ENCODE measurements around the gene FRMD4A.

The FRMD4A gene

DNA sequence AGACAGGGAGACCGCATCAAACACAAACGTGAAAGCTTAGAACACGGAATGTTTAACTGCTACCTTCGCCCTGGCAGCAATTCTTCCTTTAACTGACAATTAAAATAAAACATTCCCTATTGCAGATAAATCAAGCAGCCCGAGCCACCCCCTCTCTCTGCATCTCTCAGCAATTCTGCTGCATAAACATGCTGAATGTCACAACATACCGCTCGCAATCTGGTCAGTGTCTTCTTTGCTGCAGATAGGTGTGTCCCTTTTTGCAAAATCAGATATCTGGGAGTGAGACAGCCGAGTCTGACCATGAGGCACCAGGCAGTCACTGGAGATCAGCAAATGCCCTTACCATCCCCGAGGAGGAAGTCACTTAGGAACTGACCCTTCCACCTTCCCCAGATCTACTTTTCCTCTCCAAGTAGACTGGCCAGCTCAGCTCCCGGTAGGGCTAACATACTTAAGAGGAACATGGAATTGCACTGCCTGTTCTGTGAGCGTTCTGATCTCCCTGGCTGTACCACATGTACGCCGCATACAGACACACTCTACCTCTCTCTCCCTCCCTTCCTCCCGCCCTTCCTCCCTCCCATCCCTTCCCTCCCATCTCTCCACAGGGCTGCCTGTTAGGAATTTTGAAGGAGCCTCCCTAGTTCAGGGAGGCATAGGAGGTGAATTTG, at the start of gene FRMD4A:
Gene FRMD4A, minus strand, starts transcription at position 537 of the 674 bp plus-strand sequence.
- no peak for DNase-seq (ENCODE audit: low spot score)

DNA sequence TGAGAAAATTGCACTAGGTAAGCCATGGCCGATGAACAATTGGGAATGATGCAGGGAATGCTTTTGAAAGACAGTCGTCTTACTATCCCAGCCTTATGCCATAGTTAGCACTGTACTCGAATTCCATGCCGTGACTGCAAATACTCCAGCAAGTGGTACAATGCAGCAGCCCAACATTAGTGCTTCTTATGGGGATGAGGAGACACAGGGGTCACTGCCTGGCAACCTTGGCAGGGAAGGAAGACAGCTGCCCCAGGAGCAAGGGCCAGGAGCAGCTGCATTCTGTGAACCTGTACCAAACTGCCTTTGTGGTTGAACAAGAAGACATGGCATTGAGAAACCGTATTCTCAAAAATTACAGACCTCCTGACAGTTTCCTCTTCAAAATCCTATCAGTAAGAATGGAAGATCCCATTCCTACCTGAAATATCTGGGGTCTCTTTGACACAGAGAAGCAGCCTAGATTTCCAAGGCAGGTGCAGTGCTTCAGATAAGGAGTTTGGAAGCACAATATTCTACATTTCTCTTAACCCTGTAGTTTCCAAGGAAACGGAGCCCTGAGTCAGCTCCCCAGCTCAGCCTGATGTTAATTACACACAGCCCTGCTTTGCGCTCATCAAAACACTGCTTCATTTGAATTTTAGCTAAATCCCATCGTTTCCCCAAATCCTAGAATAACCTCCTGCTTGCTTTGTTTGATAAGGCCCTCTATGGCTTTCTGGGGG, 49.0 kb upstream of the FRMD4A start:
- no peak for DNase-seq (ENCODE audit: low spot score)

DNA sequence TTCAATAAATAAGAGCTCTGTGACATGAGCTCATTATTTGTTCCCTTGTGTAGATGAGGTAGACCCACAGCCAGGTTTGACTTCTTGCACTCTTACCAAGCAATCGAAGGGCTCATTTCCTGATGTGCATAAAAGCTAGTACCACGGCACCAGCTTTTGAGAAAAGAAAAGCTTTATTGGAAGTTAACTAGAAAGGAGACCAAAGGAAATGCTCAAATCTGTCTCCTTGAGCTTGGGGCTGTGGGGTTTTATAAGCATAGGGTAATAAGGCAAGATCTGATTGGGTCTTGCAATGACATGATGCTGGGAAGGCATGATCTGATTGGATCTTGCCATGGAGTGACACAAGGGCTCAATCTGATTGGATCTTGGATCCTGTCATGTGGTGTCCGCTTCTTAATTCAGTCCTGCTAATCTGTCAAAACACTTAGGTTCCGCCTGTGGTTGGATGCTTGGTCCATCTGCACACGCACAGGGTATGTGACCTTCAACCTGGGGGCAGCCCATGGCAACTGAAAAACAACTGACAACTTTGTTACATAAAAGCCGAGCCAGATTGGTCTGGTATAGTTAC, 47.8 kb upstream of the FRMD4A start:
- DNase-seq (ENCODE audit: low spot score), result no peak

DNA sequence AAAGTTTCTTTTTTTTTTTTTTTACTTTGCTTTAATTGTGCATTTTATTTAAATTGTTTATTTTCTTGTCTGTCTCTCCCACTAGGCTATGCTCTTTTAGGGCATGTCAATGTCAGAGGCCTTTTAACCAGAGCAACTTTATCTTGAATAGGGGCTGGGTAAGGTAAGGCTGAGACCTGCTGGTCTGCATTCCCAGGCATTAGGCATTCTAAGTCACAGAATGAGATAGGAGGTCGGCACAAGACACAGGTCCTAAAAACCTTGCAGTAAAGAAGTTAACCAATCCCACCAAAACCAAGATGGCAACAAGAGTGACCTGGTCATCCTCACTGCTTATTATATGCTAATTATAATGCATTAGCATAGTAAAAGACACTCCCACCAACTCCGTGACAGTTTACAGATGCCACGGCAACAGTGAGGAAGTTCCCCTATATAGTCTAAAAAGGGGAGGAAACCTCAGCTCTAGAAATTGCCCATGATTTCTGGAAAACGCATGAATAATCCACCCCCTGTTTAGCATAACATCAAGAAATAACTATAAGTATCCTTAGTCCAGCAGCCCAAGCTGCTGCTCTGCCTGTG, 47.0 kb upstream of the FRMD4A start:
- DNase-seq (ENCODE audit: low spot score), result no peak

DNA sequence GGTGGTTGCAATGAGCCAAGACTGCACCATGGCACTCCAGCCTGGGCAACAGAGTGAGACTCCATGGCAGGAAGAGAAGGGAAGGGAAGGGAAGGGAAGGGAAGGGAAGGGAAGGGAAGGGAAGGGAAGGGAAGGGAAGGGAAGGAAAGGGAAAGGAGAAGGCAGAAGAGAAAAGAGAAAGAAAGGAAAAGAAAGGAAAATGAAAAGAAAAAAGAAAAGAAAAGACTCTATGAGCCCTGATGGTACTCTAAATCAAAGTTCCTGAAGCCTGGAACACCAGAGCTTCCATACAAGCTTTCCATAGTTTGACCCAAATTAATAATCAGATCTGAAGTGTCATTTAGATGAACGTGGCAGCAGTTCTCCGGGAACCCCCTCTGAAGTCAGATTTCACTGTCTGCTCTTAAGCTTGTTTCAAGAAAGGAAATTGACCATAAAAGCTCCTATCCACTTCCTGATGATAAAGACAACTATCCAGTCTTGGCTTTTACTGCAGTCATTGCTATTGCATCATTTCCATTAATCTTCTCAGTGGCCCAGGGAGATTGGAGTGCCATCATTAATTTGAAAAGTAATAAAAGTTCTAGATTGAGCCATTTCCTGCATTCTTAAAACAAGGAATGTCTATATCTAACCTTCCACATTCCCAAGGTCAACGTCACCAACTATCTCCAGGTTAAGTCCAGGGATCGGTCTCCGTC, 44.2 kb upstream of the FRMD4A start:
- DNase-seq (ENCODE audit: low spot score), result no peak

DNA sequence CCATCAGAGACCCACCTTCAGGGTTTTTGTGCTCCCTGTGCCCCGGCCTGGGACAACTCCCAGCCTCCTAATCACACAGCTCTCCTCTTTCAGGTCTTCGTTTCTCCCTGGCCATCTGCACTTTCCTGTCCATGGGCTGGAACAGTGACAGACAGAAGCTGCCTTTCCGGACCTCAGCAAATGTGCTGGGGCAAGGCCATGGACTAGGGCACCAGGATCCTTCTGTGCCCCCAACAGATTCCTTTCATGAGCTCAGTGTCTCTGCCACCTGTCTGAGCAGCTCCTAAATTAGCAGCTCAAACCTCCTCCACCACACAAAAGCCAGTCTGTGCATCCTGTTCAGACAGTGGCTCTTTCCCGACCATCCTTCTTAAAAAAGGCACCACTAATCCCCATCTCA, 41.9 kb upstream of the FRMD4A start:
- DNase-seq (ENCODE audit: low spot score), result no peak

DNA sequence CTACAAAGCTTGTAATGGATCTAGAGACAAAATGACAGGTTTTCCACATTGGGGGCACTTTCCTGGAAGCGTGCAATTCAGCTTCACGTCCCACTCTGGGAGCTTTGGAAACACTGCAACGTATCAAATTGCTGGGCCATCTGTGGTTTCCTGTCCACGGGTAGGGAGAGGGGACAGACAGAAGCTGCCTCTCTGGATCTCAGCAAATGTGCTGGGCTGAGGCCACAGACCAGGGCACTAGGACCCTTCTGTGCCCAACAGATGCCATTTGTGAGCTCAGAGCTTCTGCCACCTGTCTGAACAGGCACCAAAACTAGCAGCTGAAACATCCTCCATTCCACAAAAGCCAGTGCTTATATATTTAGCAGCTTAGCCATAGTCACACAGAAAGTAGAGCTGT, 40.9 kb upstream of the FRMD4A start:
- no peak for DNase-seq (ENCODE audit: low spot score)

DNA sequence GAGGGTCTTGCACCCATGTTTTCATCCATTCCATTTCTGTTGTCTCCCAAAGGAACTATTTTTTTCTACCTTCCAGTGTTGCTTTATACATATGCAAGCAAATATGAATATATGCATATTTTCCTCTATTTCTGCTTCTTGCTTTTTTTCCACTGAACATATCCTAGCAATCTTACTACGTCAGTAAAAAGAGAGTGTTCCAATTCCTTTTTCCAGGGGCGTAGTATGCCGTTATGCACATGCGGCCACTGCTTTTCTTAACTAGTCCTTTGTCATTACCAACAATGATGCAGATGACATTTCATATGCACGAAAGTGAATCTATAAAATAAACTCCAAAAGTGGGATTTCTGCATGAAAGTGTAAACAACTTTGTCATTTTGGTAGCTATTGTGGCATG, 40.2 kb upstream of the FRMD4A start:
- DNase-seq (ENCODE audit: low spot score), result no peak

DNA sequence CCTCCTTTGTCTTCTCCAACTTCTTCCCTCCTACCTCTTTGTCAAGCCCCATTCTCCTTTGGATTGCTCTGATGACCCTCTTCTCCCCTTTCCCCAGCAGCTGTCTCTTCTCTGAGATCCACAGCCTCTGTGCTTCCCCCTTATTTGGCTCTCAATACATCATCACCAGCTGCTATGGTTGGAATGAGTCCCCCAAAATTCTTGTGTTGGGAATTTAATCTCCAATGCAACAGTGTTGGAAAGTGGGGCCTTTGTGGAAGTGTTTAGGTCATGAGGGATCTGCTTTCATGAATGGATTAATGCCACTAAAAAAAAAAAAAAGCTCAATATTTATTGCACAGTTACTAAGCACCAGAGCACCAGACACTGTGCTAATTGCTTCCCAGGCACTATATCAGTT, 39.2 kb upstream of the FRMD4A start:
- DNase-seq (ENCODE audit: low spot score), result no peak

DNA sequence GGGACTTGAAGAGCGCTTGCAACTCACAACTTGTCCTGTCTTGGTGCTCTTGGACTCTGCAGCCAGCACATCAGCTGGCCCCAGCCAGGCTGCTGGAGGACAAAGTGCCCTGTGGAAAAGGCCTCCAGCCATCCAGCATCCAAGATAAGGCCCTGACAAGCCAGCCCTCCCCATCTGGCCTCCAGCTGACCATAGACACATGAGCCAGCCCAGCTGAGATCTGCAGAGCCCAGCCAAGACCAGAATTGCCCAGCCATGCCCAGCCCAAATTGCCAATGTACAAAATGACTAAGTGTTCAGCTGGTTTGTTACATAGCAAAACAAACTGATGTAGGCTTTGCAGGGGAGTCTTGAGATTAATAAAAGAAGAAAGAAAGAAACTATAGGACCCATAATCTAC, 36.0 kb upstream of the FRMD4A start:
- DNase-seq (ENCODE audit: low spot score), result no peak

DNA sequence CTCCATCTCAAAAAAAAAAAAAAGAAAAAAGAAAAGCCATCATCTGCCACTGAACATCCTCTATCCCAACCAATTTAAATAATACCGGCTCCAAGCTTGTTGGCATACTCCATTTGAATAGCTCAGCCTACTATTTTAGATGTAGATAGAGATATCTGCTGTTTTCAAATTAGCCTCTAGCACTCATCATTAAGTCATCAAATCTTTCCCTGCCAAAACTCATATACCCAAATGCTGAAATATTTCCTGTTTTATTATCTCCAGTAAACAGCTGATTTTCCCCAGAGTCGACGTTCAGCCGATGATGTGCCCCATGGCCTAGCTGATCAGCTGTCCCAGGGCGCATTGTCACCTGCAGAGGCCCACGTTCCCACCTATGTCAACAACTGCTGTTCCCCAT, 34.5 kb upstream of the FRMD4A start:
- DNase-seq (ENCODE audit: low spot score), result no peak

DNA sequence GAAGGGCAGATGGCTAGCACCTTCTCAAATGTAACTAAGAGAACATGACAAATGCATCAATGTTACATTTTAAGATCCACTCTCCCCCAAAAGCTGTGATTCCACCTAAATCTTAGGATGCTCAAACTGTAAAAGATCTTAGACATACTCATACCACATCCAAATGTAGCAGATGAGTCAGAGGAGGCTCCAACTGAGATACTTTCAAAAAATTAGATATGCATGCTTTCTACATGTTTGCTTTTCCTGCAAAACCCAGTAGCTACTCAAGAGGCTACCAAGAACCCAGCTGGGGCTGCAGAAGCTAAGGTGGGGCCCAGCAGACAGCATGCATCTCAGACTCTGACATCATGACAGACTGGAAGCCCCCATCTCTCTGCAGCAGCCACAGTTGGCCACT, 31.4 kb upstream of the FRMD4A start:
- no peak for DNase-seq (ENCODE audit: low spot score)

DNA sequence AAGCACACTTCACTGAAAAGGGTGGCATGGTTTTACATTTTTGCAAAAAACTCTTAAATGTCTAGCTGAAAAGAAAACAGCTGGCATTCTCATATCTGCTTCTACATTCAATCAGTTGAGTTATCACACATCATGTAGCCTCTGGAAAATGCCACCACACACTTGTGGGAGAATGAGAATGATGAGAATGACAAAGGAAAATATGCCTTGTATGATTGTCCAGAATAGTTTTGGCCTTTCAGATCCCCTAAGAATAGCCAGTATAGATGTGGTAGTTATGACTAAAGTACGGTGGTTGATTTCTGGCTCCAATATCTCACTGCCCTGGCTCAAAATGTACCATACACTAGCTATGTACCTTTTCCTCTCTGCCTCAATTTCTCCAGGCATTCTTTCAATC, 30.2 kb upstream of the FRMD4A start:
- no peak for DNase-seq (ENCODE audit: low spot score)

DNA sequence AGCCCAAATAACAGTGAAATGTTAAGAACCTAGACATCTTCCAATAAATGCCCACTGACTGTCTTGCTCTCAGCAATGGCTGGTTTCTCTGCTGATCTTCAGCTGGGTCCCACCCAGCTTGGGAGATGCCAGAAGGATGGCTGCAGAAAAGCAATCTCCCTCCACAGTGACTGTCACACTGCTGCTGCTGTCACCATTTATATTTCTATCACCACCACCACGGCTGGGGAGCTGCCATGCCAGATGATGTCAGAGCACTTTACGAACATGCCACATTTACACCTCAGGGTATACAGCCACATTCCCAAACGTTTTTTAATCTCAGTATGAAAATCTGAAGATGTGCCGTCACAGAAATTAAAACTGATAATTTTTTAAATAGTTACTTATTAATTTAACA, 29.8 kb upstream of the FRMD4A start:
- no peak for DNase-seq (ENCODE audit: low spot score)

DNA sequence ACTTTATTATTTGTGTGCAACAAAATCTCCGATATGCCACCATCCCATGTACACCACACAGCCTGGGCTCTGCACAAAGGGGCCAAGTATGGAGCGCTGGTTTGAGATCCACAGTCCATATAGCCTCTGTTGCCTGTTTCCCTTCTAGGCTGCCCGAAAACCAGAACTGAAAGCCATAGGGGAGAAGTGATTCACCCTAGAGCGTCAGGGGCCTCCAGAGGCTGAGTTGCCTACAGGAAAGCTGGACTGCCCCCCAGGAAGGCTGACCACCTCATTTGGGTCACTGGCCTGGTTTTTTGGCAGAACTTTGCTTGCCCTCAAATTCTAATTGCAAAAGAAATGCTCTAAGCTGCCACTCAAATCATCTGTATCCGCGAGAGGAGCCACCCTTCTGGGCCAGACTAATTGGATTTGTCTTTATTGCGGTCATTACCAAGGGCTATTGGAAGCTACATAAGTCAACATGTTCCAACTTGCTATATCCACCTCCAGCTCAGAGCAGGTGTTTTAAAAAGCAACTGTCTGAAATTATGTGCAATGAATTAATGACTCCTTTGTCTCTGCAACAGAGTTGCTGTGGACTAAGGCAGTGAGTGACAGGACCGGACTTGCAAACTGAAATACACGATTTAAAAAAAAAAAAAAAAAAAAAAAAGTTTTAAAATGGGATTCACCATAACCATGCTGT, 28.3 kb upstream of the FRMD4A start:
- DNase-seq (ENCODE audit: low spot score), result no peak

DNA sequence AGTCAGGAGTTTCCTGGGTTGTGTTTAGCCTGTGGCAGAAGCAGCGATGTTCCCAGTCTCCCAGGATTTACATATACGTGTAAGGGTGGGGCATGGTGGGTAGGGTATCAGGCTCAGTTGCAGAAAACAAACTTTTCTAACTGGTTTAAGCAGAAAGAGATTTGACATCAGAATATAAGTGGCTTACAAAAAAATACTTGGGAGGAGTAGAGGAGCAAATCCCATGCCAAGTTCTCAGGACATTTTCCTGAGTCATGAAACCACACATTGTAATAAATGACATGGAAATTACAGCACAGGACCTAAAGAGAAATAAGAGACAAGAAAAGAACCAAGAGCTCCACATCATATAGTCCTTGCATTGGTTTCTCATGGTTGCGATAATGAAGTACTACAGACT, 26.2 kb upstream of the FRMD4A start:
- DNase-seq (ENCODE audit: low spot score), result no peak

DNA sequence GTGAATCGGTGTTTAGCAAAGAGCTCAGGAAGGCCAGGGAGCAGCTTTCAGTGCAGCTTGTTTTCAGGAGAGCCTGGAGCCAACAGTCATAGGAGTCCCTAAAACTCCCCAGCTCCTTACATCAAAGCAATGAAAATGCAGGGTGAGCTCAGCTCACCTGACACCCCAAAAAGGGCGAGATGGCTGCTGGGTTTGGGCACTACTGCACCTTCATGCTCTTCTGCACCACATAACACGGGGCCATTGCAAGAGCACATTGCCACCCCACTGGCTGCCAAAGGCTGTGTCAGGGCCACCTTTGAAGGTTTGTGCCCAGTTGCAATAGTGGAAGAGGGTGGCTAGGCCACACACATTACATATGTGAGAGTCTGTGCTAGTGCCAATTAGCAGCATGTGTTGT, 25.0 kb upstream of the FRMD4A start:
- no peak for DNase-seq (ENCODE audit: low spot score)

DNA sequence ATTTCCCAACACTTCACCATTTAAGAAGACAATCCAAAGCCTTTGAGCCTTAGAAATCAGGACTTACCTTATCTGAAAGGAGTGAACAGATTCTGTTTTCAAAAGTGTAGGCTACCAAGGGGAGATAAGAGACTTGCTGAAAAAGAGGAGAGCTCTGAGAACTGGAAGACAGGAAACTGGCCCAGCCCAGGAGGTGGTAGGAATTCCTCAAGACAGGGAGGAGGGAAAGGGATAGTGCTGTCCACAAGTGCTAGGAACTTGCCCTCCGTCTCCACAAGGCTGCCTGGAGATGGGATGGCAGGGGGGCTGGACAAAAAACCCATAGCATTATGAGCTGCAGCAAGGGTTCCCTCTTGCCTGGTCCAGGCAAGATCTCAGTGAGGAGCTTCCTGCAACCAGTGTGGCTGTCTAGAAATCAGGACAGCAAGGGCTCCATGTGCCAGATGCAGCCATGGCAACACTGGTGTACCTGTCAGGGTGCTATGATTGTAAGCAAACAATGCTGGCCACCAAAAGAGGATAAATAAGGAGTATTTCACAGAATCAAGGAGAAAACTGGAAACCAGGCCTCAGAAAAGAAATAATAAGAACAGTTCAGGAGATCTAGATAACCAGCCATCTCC, 22.7 kb upstream of the FRMD4A start:
- no peak for DNase-seq (ENCODE audit: low spot score)

DNA sequence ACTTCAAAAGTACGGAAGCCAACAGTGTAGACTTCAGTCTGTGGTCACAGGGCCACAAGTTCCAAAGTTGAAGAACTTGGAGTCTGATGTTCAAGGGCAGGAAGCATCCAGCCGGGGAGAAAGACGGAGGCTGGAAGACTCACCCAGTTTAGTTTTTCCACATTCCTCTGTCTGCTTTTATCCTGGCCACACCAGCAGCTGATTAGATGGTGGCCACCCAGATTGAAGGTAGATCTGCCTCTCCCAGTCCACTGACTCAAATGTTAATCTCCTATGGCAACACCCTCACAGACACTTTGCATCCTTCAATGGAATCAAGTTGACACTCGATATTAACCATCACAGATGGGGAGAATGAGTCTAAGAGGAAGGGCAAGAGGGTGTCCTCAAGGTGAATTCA, 19.3 kb upstream of the FRMD4A start:
- no peak for DNase-seq (ENCODE audit: low spot score)

DNA sequence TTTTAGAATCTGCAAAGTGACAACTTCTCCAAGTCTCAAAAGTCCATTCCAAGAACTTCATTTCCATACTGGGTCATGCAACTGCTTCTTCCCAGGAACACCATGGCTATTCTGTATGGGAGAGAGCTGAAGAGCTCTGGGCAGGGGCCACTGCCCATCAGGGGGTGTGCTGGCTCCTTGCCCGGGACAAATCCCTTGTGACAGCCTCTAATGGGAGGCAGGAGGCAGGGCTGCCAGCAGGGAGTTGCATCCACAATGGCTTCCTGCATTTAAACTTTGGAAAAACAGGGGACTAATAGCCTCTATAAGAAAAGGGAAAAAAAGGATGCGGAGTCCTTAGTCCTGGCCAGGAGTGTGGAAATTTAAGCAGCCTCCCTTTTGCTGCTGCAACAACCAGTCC, 18.4 kb upstream of the FRMD4A start:
- DNase-seq (ENCODE audit: low spot score), result no peak

DNA sequence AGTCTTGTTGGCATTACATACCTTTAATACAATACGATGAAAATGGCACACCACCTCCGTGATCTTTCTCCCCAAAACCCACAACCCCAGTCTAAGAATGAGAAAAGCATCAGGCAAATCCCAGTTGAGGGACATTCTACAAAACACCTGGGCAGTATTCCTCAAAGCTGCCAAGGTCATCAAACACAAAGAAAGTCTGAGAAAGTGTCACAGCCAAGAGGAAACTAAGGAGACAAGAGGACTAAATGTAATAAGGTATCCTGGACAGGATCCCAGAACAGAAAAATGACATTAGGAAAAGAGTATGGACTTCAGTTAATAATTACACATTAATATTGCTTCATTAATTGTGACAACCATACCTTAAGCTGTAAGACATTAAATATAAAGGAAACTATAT, 14.5 kb upstream of the FRMD4A start:
- no peak for DNase-seq (ENCODE audit: low spot score)

All from kidney capillary endothelial cell (primary cell).